ENCODE results near the gene SUGCT.

Gene SUGCT

DNA sequence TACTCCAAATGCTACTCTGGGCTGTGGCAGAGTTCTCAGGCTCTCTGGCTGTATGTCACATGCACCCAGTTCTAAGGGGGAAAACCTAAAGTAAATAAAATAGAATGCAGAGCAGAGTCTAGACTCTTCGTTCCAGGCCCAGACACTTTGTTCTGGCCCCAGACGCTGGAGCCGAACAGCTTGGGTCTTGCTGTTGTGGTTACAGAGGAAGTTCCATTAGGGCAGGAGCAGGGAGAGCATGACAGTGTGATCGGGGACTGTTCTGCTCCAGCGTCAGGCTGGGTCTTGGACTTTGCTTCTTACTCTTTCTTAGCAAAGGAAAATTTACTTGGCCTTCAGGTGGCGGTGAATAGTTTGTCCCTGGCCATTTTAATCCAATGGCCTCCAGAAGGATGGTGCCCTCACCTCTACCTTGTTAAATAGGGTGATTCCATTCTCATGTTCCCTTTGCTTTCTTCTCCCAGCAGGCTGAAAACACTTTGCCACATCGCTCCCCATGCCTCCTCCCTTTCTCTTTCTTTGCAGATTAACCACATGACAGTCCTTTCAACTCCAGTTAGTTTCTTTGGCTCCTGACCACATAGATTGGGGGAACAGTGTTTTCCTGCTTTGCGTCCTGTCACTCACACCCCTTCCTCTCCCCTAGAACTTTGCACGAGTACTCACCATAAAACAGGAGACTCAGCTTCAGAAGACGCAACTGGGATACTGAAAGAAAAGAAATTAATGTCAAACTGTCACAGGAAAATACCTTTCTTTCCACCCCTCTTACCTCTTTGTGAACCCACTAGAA lies 730.8 kb downstream of the SUGCT start:
- DNase-seq (ENCODE audit: low spot score) = no peak
- TF ChIP-seq, protein P1, sequence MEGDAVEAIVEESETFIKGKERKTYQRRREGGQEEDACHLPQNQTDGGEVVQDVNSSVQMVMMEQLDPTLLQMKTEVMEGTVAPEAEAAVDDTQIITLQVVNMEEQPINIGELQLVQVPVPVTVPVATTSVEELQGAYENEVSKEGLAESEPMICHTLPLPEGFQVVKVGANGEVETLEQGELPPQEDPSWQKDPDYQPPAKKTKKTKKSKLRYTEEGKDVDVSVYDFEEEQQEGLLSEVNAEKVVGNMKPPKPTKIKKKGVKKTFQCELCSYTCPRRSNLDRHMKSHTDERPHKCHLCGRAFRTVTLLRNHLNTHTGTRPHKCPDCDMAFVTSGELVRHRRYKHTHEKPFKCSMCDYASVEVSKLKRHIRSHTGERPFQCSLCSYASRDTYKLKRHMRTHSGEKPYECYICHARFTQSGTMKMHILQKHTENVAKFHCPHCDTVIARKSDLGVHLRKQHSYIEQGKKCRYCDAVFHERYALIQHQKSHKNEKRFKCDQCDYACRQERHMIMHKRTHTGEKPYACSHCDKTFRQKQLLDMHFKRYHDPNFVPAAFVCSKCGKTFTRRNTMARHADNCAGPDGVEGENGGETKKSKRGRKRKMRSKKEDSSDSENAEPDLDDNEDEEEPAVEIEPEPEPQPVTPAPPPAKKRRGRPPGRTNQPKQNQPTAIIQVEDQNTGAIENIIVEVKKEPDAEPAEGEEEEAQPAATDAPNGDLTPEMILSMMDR (IDR thresholded peaks at IDR 0.05; ENCODE audit: extremely low read depth, insufficient read depth, missing control alignments) = no peak
- in situ Hi-C loops (cut with MboI; ENCODE audit: low pct_unique_long_range_greater_than_20kb, low sequenced_read_pairs, unreplicated experiment) = no loop called here

DNA sequence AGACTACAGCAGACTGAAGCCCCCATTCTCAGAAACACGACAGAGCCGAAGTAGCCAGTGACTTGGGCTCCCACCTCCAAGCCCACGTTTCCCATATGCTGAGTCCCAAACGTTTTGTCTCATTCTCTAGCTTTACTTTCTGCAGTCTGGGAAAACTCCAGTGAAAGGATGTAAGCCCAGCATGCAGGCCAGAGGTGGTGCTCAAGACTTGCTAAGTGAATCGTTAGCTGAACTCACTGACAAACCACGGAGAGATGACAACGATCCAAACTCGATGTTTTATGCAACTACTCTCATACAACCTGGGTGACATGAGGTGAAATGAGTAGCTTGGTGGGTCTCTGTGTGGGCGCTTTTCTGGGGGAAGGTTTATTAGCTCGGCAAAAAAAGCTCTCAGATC lies 731.8 kb downstream of the SUGCT start:
- TF ChIP-seq, protein P1 (IDR thresholded peaks at IDR 0.05; ENCODE audit: extremely low read depth, insufficient read depth, missing control alignments) = no peak
- no peak for DNase-seq (ENCODE audit: low spot score)
- in situ Hi-C loops (cut with MboI; ENCODE audit: low pct_unique_long_range_greater_than_20kb, low sequenced_read_pairs, unreplicated experiment) = no loop called here

DNA sequence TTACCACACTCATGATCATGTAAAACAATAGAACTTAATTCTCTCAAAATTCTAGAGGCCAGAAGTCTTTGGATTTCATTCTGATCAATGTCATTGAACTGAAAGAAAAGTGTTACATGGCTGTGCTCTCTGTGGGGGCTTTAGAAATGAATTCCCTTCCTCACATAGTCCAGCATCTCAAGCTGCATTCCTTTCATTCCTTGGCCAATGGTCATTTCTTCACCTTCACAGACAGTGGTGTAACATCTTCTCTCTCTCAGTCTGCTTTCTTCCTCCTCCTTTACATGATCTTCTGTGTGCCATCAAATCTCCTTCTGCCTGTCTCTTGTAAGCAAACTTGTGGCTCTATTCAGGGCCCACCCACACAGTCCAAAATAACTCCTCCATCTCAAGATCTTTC lies 735.3 kb downstream of the SUGCT start:
- TF ChIP-seq, protein P1 (IDR thresholded peaks at IDR 0.05; ENCODE audit: extremely low read depth, insufficient read depth, missing control alignments) = no peak
- in situ Hi-C loops (cut with MboI; ENCODE audit: low pct_unique_long_range_greater_than_20kb, low sequenced_read_pairs, unreplicated experiment) = no loop called here
- DNase-seq (ENCODE audit: low spot score) = no peak

DNA sequence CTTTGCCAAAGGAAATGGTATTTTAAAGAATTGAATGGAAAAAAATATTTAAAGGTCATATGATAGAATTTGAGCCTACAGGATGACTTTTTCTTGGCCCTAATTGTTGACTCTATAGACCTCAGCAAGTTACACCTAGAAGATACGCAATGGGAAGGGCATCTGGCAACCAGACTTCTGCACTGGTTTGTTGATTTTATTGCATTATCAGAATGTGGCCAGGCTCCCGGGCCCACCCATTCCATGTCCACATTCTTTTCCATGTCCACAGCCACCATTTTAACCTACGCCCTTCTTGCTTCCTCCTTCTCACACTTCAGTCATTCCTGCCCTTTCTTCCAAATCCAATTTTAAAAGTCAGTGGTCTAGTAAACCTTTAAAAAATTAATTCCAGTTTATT lies 738.4 kb downstream of the SUGCT start:
- in situ Hi-C loops (cut with MboI; ENCODE audit: low pct_unique_long_range_greater_than_20kb, low sequenced_read_pairs, unreplicated experiment) = no loop called here
- TF ChIP-seq, protein P1 (IDR thresholded peaks at IDR 0.05; ENCODE audit: extremely low read depth, insufficient read depth, missing control alignments) = no peak
- DNase-seq (ENCODE audit: low spot score) = no peak

DNA sequence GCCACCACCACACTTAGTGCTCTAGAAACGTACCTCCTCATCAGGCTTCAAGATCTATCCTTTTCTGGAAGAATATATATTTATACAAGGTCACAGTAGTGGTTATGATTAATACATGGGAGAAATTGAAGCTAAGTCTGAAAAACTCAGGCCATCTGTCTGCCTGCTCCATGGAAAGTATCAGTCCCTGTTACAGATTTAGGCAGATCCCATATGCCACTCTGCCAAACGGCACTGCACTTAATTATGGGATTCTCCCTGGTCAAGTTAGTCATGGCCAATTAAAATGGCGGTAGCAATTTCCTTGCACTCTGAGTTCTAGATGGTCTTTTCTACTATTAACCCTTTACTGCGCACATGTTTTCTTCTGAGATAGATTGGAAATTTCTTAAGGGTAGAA lies 740.0 kb downstream of the SUGCT start:
- in situ Hi-C loops (cut with MboI; ENCODE audit: low pct_unique_long_range_greater_than_20kb, low sequenced_read_pairs, unreplicated experiment) = no loop called here
- DNase-seq (ENCODE audit: low spot score) = no peak
- TF ChIP-seq, protein P1 (IDR thresholded peaks at IDR 0.05; ENCODE audit: extremely low read depth, insufficient read depth, missing control alignments) = no peak

DNA sequence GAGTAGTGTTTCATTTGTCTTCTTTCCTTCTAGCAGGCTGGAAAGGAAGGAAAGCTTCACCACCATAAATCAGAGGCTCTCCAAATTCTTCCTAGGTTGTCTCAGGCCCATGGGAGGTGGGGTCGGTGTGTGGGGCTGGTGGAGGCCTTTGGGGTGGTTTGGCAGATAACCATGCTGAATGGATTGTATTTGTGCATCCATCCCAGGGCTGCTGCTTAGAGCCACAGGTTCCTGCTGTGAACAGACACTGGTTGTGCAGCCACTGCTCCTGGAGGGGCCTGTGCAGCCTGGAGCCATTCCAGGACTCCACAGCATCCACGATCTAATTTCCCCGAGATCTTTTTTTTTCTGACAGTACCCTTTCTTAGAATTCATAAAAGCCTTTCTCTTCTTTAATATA lies 741.8 kb downstream of the SUGCT start:
- TF ChIP-seq, protein P1 (IDR thresholded peaks at IDR 0.05; ENCODE audit: extremely low read depth, insufficient read depth, missing control alignments) = no peak
- in situ Hi-C loops (cut with MboI; ENCODE audit: low pct_unique_long_range_greater_than_20kb, low sequenced_read_pairs, unreplicated experiment) = no loop called here
- no peak for DNase-seq (ENCODE audit: low spot score)

Measured in GM13977 (cell line).